Transverse colon (tissue), 4 donors: ENCODE measurements around the gene ELOB. TPM values are rescaled to one million over a fixed set of nuclear protein-coding genes. Genes with fewer than 3 reads are reported as not detected.

Experiments used
- DNase-seq: peaks from one replicate; pipeline ENCODE4 v3.0.0-alpha.2; 2019
- H3K27ac ChIP-seq, 4 donors: fragments of 200-600 bp; sonication (generic); 2 replicates each; pipeline ENCODE4 v1.5.1; 2016 to 2018; ENCODE audit warnings: inconsistent platforms in 4 of 4
- H3K27me3 ChIP-seq: fragments of 200-600 bp; sonication (generic); 2 replicates; pipeline ENCODE4 v1.5.1; 2017; ENCODE audit warnings: inconsistent platforms
- H3K36me3 ChIP-seq, 4 donors: fragments of 200-600 bp; sonication (generic); 2 replicates each; pipeline ENCODE4 v1.5.1; 2017 to 2019; ENCODE audit warnings: inconsistent platforms in 4 of 4
- H3K4me1 ChIP-seq, 4 donors: fragments of 200-600 bp; sonication (generic); 2 replicates each; pipeline ENCODE4 v1.5.1; 2017 to 2020; ENCODE audit warnings: inconsistent platforms in 4 of 4
- H3K4me3 ChIP-seq, 4 donors: fragments of 200-600 bp; sonication (generic); 1 replicate in 1 of 4; 2 replicates in 3 of 4; pipeline versions ENCODE4 v1.5.1 to v1.6.1; 2017 to 2019; ENCODE audit warnings: inconsistent platforms in 4 of 4
- H3K9me3 ChIP-seq, 2 donors: fragments of 200-600 bp; sonication (generic); 2 replicates each; pipeline ENCODE4 v1.5.1; 2017 to 2019; ENCODE audit warnings: inconsistent platforms in 2 of 2
- EP300 ChIP-seq: sonication (generic); formaldehyde crosslinking; IDR thresholded peaks from one replicate; pipeline ENCODE4 v1.6.1; 2017; ENCODE audit warnings: antibody characterized with exemption, low read depth
- POLR2A ChIP-seq: fragments of 450-650 bp; IDR thresholded peaks from one replicate; pipeline ENCODE4 v1.6.1; 2016; ENCODE audit warnings: antibody characterized with exemption, mild to moderate bottlenecking, moderate library complexity
- POLR2AphosphoS5 ChIP-seq, 3 donors: sonication (generic); formaldehyde crosslinking; IDR thresholded peaks; one replicate each; pipeline ENCODE4 v1.6.1; 2016; ENCODE audit warnings: antibody characterized with exemption in 3 of 3
- WGBS, 2 donors: methylation state at CpG; one replicate each; pipeline ENCODE4 v1.1.5; 2018; ENCODE audit warnings: low coverage in 1 of 2; 5-methylcytosine and 5-hydroxymethylcytosine counted together
- in situ Hi-C, 4 donors: fragments of 200-750 bp; cut with MboI; loops; one replicate each; pipeline versions ENCODE4 v1.15.0 to v1.15.1; 2017; ENCODE audit warnings: low sequenced_read_pairs in 3 of 4, low pct_ligation_motif_present in 1 of 4, low pct_unique_long_range_greater_than_20kb in 1 of 4
- intact Hi-C: fragments of 100-400 bp; cut with DNase I; formaldehyde crosslinking; loops from one replicate; pipeline ENCODE4 v1.15.1; 2023; ENCODE audit warnings: low total_unique reads
- total RNA-seq, 4 donors: library from RNA; depleted of rRNA; stranded (reverse); fragments of >200 nt; gene quantifications; one replicate each; pipeline ENCODE4 v1.1.0, GENCODE V29; 2016
- TF ChIP-seq, protein P1 (sequence below), 5 experiments: fragments of 200-600 bp in 3 of 5; fragments of 450-650 bp in 2 of 5; sonication (generic) in 3 of 5; IDR thresholded peaks; 1 replicate in 2 of 5; 2 replicates in 3 of 5; pipeline ENCODE4 v1.5.1; 2016 to 2017; ENCODE audit warnings: antibody characterized with exemption in 5 of 5, inconsistent platforms in 3 of 5, mild to moderate bottlenecking in 2 of 5, moderate library complexity in 1 of 5

The ELOB gene
- total RNA-seq, 4 donors from 2014 or later = 133 to 433 (median 288) TPM

DNA sequence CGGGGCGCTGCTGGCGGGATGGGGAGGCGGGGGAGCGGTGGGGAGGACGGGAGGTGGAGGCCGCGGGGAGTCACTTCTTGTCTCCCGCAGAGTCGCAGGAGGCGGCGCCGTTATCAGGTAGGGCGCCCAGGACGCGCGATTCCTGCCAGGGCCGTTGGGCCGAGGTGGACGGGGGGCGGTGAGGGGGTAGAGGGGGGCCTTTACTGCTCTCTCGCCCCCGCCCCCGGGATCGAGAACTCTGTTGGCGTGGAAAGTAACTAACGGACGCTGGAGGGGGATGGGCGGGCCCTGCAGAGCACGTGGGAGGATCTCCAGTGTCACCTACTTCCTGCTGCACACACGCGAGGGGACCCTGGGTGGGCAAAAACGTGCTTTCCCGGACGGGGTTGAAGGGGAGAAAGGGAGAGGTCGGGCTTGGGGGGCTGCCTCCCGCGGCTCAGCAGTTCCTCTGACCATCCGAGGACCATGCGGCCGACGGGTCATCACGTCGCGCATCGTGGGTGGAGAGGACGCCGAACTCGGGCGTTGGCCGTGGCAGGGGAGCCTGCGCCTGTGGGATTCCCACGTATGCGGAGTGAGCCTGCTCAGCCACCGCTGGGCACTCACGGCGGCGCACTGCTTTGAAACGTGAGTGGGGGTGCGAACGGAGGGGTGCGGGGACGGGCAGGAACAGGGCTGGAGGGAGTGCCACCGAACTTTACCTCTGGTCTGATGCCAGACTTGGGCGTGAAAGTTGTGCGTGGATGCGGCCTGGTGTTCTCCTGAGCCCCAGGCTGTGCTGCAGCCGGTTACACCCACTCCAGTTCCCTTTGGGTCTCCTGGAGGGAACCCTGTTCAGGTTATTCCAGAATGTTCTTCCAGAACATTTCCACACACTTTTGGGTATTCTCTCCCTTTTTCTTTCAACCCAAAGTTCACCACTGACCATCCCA, 40.5 kb upstream of the ELOB start:
- Histone ChIP-seq H3K9me3 (no peaks in the 10 kb centered on the region), H3K4me1 (peaks cover 0 to 4% (median 0%) of the 10 kb centered on the region in 4 donors), H3K27ac (no peak overlapping the region), H3K4me3 (peak overlapping the region in 1 of 4 donors; percentile 1), H3K27me3 (peaks cover 11% of the 10 kb centered on the region), H3K36me3 (no peaks in the 10 kb centered on the region)
- 60 to 89% methylated on average over 1 to 68 of the region's 68 CpGs for WGBS, 2 donors
- intact Hi-C loops = no loop called here
- in situ Hi-C loops = no loop called here
- TF ChIP-seq POLR2A = no peak
- no peak for TF ChIP-seq POLR2AphosphoS5 (IDR thresholded peaks at IDR 0.05)
- TF ChIP-seq EP300 = no peak
- TF ChIP-seq, protein P1, sequence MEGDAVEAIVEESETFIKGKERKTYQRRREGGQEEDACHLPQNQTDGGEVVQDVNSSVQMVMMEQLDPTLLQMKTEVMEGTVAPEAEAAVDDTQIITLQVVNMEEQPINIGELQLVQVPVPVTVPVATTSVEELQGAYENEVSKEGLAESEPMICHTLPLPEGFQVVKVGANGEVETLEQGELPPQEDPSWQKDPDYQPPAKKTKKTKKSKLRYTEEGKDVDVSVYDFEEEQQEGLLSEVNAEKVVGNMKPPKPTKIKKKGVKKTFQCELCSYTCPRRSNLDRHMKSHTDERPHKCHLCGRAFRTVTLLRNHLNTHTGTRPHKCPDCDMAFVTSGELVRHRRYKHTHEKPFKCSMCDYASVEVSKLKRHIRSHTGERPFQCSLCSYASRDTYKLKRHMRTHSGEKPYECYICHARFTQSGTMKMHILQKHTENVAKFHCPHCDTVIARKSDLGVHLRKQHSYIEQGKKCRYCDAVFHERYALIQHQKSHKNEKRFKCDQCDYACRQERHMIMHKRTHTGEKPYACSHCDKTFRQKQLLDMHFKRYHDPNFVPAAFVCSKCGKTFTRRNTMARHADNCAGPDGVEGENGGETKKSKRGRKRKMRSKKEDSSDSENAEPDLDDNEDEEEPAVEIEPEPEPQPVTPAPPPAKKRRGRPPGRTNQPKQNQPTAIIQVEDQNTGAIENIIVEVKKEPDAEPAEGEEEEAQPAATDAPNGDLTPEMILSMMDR (IDR thresholded peaks at IDR 0.05) = no peak
- DNase-seq = peak; percentile 6

DNA sequence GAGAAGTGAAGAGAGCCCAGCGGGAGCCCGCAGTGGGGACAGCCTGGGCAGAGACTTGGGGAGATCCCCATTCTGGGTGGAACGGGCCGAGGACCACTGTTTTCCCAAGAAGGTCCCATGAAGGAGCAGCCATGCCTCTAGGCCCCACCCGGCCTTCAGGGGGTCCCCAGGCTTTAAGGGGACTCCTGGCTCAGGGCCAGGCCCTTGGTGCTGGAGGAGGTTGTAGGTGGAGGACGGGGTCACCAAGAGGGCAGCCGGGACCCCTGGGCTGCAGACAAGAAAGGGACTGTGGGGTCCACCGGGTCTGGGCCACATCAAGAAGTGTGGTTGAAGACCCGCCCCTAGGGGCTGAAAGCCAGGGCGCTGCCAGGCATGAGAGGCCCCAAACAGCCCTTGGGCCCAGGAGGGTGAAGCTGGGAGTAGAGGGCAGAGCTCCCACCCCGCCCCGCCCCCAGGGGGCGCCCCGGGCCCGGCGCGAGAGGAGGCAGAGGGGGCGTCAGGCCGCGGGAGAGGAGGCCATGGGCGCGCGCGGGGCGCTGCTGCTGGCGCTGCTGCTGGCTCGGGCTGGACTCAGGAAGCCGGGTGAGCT, 39.8 kb upstream of the ELOB start, which contains the start of gene PRSS21:
PRSS21 (plus strand) TSS at position 487 of the 589 bp plus-strand sequence; CDS start at position 519, 32 bp downstream.
- WGBS, 2 donors = 79 to 82% methylated on average over 2 to 28 of the region's 28 CpGs
- peak; percentile 8 for DNase-seq

DNA sequence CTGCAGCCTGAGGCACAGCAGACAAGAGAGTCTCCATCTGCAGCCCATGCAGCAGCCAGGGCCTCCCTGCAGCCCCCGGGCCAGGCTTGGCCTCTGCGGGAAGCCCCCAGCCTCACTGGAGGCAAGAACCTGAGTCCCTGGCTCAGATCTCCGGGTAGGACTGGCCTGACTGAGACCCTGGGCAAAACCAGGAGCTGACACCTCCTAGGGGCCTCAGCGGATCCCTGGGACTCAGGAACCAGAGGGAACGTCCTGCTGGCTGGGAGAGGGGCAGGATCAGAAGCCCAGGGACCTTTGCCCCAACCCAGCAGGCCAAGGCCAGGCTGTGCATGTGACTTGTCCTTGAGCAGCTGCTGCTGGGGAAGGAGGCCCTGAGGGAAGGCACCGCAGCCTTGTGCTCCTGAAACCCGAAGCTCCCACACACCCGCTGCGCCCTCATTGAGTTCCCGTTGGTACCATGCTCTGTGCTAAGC, 38.3 kb upstream of the ELOB start:
- intact Hi-C loops = no loop called here
- Histone ChIP-seq H3K4me1 (peaks cover 0 to 4% (median 0%) of the 10 kb centered on the region in 4 donors), H3K36me3 (no peaks in the 10 kb centered on the region), H3K27me3 (peaks cover 23% of the 10 kb centered on the region), H3K4me3 (no peak overlapping the region), H3K27ac (no peak overlapping the region), H3K9me3 (no peaks in the 10 kb centered on the region)
- DNase-seq = peak; percentile 6
- TF ChIP-seq POLR2A = no peak
- no peak for TF ChIP-seq POLR2AphosphoS5 (IDR thresholded peaks at IDR 0.05)
- TF ChIP-seq, protein P1 (IDR thresholded peaks at IDR 0.05) = no peak
- no peak for TF ChIP-seq EP300
- in situ Hi-C loops = no loop called here
- WGBS, 2 donors = 88% methylated on average over 8 of the region's 10 CpGs; no CpG with 5 or more reads in 1 of the 2 donors

More for the DNA sequence above, 39.8 kb upstream of the ELOB start, which contains the start of gene PRSS21:
- Histone ChIP-seq H3K4me1 (peaks cover 0 to 4% (median 0%) of the 10 kb centered on the region in 4 donors), H3K27me3 (peaks cover 11% of the 10 kb centered on the region), H3K27ac (no peak within 1 kb of the TSS), H3K9me3 (no peaks in the 10 kb centered on the region), H3K36me3 (no peaks in the 10 kb centered on the region), H3K4me3 (peak within 1 kb of the TSS in 1 of 4 donors; percentile 1)
- intact Hi-C loops (no loop called here), in situ Hi-C loops (no loop called here)
- TF ChIP-seq POLR2AphosphoS5 (IDR thresholded peaks at IDR 0.05) (no peak), POLR2A (no peak)
- TF ChIP-seq, protein P1 (IDR thresholded peaks at IDR 0.05) = peak in 1 of 5 experiments; percentile 9
